ENCODE data around the gene AK8.
A peak's percentile ranks its signal among the peaks of the same experiment; 100 is the strongest.

Gene AK8

GRCh38 chr9:132887181-132888120 is 9.4 kb upstream of the AK8 start:
- H3K36me3 ChIP-seq (ENCODE audit: control insufficient read depth, insufficient read depth, low read length): no peaks in the 10 kb centered on the region
- no peaks in the 10 kb centered on the region for H3K27me3 ChIP-seq (replicated peaks; ENCODE audit: control insufficient read depth, insufficient read depth, low read length, poor library complexity, severe bottlenecking)
- no peak overlapping the region for H3K27ac ChIP-seq (ENCODE audit: insufficient read depth, low read length, poor library complexity, severe bottlenecking)
- H3K9me3 ChIP-seq (ENCODE audit: control insufficient read depth, low read length): no peaks in the 10 kb centered on the region
- DNase-seq: no peak
- no peaks in the 10 kb centered on the region for H3K4me1 ChIP-seq (ENCODE audit: control insufficient read depth, insufficient read depth, low read length, poor library complexity, severe bottlenecking)
- H3K4me3 ChIP-seq (ENCODE audit: insufficient read depth, low read depth, low read length, poor library complexity, severe bottlenecking): no peak overlapping the region

DNA sequence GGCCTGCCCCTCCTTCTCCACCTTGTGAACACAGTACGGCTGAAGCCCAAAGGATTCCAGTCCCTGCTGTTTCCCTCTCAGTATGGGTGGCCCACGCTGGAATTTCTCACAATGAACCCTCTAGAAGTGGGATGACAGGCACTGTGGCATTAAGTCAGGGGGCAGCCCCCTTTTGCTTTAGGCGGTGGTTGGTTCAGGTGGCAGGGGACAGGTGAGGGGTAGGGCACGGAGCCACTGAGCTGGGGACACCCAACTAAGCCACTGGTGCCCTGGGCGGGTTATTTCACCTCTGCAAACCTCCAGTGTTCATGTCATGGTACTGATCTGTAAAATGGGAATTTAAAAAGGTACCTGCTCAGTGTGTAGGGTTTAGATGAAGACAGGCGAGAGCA is 8.2 kb upstream of the AK8 start:
- no peaks in the 10 kb centered on the region for H3K4me1 ChIP-seq (ENCODE audit: control insufficient read depth, insufficient read depth, low read length, poor library complexity, severe bottlenecking)

DNA sequence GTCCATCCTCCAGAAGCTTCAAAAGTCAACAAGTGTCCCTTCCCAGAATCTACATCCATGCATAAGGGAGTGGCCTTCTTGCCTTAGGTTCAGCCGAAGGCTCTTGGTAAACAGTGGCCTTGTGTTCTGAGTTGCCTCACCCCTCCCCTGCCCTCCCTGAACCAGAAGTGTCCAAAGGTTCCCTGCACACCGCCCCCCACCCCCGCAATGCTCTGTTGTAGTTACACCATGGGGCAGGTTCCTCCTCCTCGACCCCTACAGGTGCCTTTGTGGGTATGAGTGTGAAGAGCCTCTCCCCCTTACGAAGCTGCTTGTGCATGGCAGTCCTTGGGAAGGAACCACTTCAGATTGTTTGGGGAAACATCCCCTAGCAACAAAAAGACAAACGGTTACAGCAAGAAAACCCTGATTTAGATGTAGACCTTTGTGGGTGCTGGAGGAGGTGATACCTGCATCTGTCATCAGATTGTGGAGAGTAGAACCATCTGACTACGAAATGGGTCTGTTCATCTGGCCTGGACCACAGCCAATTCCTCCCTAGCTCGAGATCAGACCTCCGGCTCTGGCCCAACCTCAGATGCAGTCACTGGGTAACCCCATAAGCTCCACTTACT is 7.7 kb upstream of the AK8 start:
- Histone ChIP-seq H3K27me3 (replicated peaks; ENCODE audit: control insufficient read depth, insufficient read depth, low read length, poor library complexity, severe bottlenecking) (no peaks in the 10 kb centered on the region), H3K4me1 (ENCODE audit: control insufficient read depth, insufficient read depth, low read length, poor library complexity, severe bottlenecking) (no peaks in the 10 kb centered on the region), H3K36me3 (ENCODE audit: control insufficient read depth, insufficient read depth, low read length) (no peaks in the 10 kb centered on the region), H3K27ac (ENCODE audit: insufficient read depth, low read length, poor library complexity, severe bottlenecking) (no peak overlapping the region), H3K9me3 (ENCODE audit: control insufficient read depth, low read length) (no peaks in the 10 kb centered on the region), H3K4me3 (ENCODE audit: insufficient read depth, low read depth, low read length, poor library complexity, severe bottlenecking) (no peak overlapping the region)
- no peak for DNase-seq

More for the DNA sequence above, 8.2 kb upstream of the AK8 start:
- DNase-seq: no peak
- Histone ChIP-seq H3K4me3 (ENCODE audit: insufficient read depth, low read depth, low read length, poor library complexity, severe bottlenecking) (no peak overlapping the region), H3K27me3 (replicated peaks; ENCODE audit: control insufficient read depth, insufficient read depth, low read length, poor library complexity, severe bottlenecking) (no peaks in the 10 kb centered on the region), H3K9me3 (ENCODE audit: control insufficient read depth, low read length) (no peaks in the 10 kb centered on the region), H3K27ac (ENCODE audit: insufficient read depth, low read length, poor library complexity, severe bottlenecking) (no peak overlapping the region), H3K36me3 (ENCODE audit: control insufficient read depth, insufficient read depth, low read length) (no peaks in the 10 kb centered on the region)

GRCh38 chr9:132883349-132884294 is 5.5 kb upstream of the AK8 start:
- no peak overlapping the region for H3K4me3 ChIP-seq (ENCODE audit: insufficient read depth, low read depth, low read length, poor library complexity, severe bottlenecking)
- H3K36me3 ChIP-seq (ENCODE audit: control insufficient read depth, insufficient read depth, low read length): no peaks in the 10 kb centered on the region
- H3K9me3 ChIP-seq (ENCODE audit: control insufficient read depth, low read length): no peaks in the 10 kb centered on the region
- H3K27me3 ChIP-seq (replicated peaks; ENCODE audit: control insufficient read depth, insufficient read depth, low read length, poor library complexity, severe bottlenecking): no peaks in the 10 kb centered on the region
- peaks cover 4% of the 10 kb centered on the region for H3K4me1 ChIP-seq (ENCODE audit: control insufficient read depth, insufficient read depth, low read length, poor library complexity, severe bottlenecking)
- no peak for DNase-seq
- H3K27ac ChIP-seq (ENCODE audit: insufficient read depth, low read length, poor library complexity, severe bottlenecking): no peak overlapping the region

GRCh38 chr9:132882616-132883015 is 4.5 kb upstream of the AK8 start:
- Histone ChIP-seq H3K36me3 (ENCODE audit: control insufficient read depth, insufficient read depth, low read length) (no peaks in the 10 kb centered on the region), H3K4me3 (ENCODE audit: insufficient read depth, low read depth, low read length, poor library complexity, severe bottlenecking) (no peak overlapping the region), H3K9me3 (ENCODE audit: control insufficient read depth, low read length) (no peaks in the 10 kb centered on the region), H3K27ac (ENCODE audit: insufficient read depth, low read length, poor library complexity, severe bottlenecking) (no peak overlapping the region), H3K27me3 (replicated peaks; ENCODE audit: control insufficient read depth, insufficient read depth, low read length, poor library complexity, severe bottlenecking) (no peaks in the 10 kb centered on the region), H3K4me1 (ENCODE audit: control insufficient read depth, insufficient read depth, low read length, poor library complexity, severe bottlenecking) (peaks cover 10% of the 10 kb centered on the region)
- DNase-seq: no peak

GRCh38 chr9:132881826-132882225 is 3.7 kb upstream of the AK8 start:
- Histone ChIP-seq H3K4me1 (ENCODE audit: control insufficient read depth, insufficient read depth, low read length, poor library complexity, severe bottlenecking) (peaks cover 13% of the 10 kb centered on the region), H3K4me3 (ENCODE audit: insufficient read depth, low read depth, low read length, poor library complexity, severe bottlenecking) (no peak overlapping the region), H3K27ac (ENCODE audit: insufficient read depth, low read length, poor library complexity, severe bottlenecking) (no peak overlapping the region), H3K9me3 (ENCODE audit: control insufficient read depth, low read length) (no peaks in the 10 kb centered on the region), H3K36me3 (ENCODE audit: control insufficient read depth, insufficient read depth, low read length) (no peaks in the 10 kb centered on the region), H3K27me3 (replicated peaks; ENCODE audit: control insufficient read depth, insufficient read depth, low read length, poor library complexity, severe bottlenecking) (no peaks in the 10 kb centered on the region)
- no peak for DNase-seq

DNA sequence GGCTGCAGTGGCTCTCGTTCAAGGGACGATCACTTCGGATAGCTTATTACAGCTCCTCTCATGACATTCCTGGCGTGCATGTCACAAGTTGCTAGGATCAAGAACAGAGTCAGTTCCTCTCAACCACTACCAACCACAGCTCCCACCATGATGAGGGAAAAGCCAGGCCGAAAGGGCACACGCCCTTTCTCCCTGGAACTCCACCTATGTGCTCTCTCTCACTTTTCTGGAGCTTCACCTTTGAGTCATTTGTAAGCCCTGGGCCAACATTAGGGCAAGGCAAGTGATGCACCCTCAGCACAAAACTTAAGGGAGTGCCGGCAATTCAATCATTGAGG is 2.2 kb upstream of the AK8 start:
- H3K27ac ChIP-seq (ENCODE audit: insufficient read depth, low read length, poor library complexity, severe bottlenecking): no peak overlapping the region
- H3K4me3 ChIP-seq (ENCODE audit: insufficient read depth, low read depth, low read length, poor library complexity, severe bottlenecking): no peak overlapping the region
- H3K4me1 ChIP-seq (ENCODE audit: control insufficient read depth, insufficient read depth, low read length, poor library complexity, severe bottlenecking): peaks cover 13% of the 10 kb centered on the region

DNA sequence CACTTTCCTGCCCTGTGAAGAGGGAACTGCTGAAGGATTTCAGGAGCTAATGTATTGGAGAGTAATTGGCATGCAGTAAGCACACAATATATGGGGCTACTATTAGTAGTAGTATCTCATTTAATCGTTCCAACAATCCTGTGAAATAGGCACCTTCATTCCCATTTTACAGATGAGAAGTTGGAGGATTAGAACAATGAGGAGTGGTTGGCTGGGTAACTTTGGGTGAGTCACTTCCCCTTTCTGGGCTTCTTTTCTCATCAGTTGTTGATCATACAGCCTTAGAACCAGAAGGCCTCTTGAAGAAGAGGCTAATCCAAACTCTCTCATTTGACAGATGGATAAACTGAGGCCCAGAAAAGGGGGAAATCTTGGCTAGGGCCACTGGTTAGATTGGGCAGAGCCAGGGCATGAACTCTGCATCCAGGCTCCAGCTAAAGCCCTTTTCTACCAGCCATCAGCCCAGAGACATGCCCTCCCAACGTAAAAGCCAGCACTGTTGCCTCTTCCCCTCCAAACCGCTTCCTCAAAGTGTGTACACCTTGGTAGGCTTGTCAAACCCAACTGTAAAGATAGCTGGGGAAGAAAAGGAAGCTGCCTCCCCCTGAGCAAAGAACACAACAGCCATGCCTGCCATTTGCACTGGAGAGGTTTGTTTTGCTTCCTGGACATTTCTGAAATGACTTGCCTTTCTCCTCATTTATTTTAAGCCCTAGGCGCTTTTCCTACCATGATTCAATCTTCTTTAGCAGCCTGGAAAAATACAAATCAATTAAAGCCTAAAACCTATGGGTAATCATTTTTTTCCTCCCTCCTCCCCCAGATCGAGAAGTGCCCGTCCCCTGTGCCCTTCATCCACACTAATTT is 1.6 kb upstream of the AK8 start:
- no peak for DNase-seq
- Histone ChIP-seq H3K27ac (ENCODE audit: insufficient read depth, low read length, poor library complexity, severe bottlenecking) (no peak overlapping the region), H3K9me3 (ENCODE audit: control insufficient read depth, low read length) (no peaks in the 10 kb centered on the region), H3K4me1 (ENCODE audit: control insufficient read depth, insufficient read depth, low read length, poor library complexity, severe bottlenecking) (peaks cover 13% of the 10 kb centered on the region), H3K36me3 (ENCODE audit: control insufficient read depth, insufficient read depth, low read length) (no peaks in the 10 kb centered on the region), H3K4me3 (ENCODE audit: insufficient read depth, low read depth, low read length, poor library complexity, severe bottlenecking) (no peak overlapping the region), H3K27me3 (replicated peaks; ENCODE audit: control insufficient read depth, insufficient read depth, low read length, poor library complexity, severe bottlenecking) (no peaks in the 10 kb centered on the region)

More for the DNA sequence above, 2.2 kb upstream of the AK8 start:
- DNase-seq: no peak
- H3K36me3 ChIP-seq (ENCODE audit: control insufficient read depth, insufficient read depth, low read length): no peaks in the 10 kb centered on the region
- H3K9me3 ChIP-seq (ENCODE audit: control insufficient read depth, low read length): no peaks in the 10 kb centered on the region
- no peaks in the 10 kb centered on the region for H3K27me3 ChIP-seq (replicated peaks; ENCODE audit: control insufficient read depth, insufficient read depth, low read length, poor library complexity, severe bottlenecking)

DNA sequence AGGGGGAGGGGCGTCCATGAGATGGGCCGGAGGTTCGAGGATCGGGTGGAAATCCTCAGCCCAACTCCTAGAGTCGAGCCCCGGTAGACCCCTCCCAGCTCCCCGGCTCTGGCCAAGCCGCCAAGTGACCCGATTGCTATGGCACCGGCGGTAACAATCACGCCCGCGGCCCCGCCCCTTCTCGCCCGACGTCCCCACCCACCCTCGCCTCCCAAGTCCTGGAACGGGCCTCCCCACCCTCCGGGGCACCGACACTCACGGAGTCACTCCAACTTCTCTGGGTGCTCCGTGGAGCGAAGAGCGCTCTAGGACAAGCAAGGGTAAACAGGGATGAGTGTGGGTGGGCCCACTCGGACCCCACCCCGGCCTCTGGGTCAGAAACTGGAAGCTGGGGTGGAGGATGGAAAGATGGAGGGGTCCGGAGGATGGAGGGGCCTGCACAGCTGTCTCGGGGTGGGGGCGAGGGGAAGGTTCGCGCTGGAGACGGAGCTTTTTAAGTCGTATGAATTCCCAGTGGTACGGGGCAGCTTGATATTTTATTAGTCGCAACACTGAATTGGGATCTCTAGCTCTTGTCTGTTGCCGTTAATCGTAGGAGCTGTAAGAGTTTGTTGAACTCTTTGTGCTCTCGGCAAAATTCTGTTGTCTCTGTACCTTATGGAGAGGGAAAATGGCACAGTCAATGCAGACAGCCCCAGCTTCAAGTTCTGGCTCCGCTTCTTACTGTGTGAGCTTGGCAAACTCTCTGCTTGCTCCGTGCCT is 792 bp upstream of the AK8 start, which contains the start of gene SPACA9:
TSS of gene SPACA9 (plus strand) at position 204 of the 762 bp plus-strand sequence. CDS start 5,050 bp downstream, outside the sequence.
- peak within 1 kb of the TSS; percentile 97 for H3K4me3 ChIP-seq (ENCODE audit: insufficient read depth, low read depth, low read length, poor library complexity, severe bottlenecking)
- H3K27me3 ChIP-seq (replicated peaks; ENCODE audit: control insufficient read depth, insufficient read depth, low read length, poor library complexity, severe bottlenecking): no peaks in the 10 kb centered on the region
- no peaks in the 10 kb centered on the region for H3K36me3 ChIP-seq (ENCODE audit: control insufficient read depth, insufficient read depth, low read length)
- no peaks in the 10 kb centered on the region for H3K9me3 ChIP-seq (ENCODE audit: control insufficient read depth, low read length)
- peaks cover 13% of the 10 kb centered on the region for H3K4me1 ChIP-seq (ENCODE audit: control insufficient read depth, insufficient read depth, low read length, poor library complexity, severe bottlenecking)
- H3K27ac ChIP-seq (ENCODE audit: insufficient read depth, low read length, poor library complexity, severe bottlenecking): peak within 1 kb of the TSS; percentile 68
- DNase-seq: peak in 2 of 3 donors; percentile 3 to 21

Data from effector memory CD4-positive, alpha-beta T cell (primary cell).